Right lung (tissue), 5 donors: ENCODE data around the gene PTPN6. TPM values are rescaled to one million over a fixed set of nuclear protein-coding genes. Genes with fewer than 3 reads are reported as not detected.

Experiments used
- DNase-seq, 2 donors: peaks; one replicate each; pipeline ENCODE4 v3.0.0-alpha.2; 2013
- polyA plus RNA-seq, 5 donors: library from polyadenylated mRNA; unstranded; fragments of 120-200 nt; gene quantifications; one replicate each; pipeline versions ENCODE4 v1.2.1 to v1.2.3, GENCODE V29; 2013; ENCODE audit warnings: inconsistent platforms in 1 of 5, low replicate concordance in 1 of 5; ENCODE audit not compliant: insufficient read length in 5 of 5, insufficient read depth in 1 of 5

Gene PTPN6
- polyA plus RNA-seq, 5 donors: 15.1 to 21.8 (median 19.0) TPM

DNA sequence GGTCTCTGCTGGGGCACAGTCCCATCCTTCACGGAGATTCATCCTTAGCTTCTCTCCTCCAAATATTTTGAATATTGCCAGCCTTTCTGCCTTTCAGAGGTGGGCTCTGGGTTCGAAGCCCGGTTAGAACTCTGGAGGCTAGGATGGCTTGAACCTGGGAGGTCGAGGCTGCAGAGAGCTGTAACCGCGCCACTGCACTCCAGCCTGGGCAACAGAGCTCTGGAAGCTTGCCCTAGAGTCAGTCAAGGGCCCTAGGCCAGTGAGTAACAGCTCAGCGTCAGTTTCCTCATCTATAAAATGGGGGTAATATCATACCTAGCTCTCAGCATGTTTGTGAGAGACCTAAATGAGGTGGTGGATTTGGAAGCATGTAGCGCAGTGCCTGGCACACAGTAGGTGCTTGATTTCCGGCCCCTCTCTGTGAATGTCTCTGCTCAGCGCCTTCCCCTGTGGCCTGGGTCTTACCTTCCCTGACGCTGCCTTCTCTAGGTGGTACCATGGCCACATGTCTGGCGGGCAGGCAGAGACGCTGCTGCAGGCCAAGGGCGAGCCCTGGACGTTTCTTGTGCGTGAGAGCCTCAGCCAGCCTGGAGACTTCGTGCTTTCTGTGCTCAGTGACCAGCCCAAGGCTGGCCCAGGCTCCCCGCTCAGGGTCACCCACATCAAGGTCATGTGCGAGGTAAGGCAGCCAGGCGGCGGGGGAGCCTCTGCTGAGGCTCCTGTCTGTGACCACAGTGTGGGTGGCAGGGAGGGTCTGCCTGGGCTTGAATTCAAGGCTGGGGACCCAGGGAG is 3.4 kb downstream of the PTPN6 start:
- no peak for DNase-seq

DNA sequence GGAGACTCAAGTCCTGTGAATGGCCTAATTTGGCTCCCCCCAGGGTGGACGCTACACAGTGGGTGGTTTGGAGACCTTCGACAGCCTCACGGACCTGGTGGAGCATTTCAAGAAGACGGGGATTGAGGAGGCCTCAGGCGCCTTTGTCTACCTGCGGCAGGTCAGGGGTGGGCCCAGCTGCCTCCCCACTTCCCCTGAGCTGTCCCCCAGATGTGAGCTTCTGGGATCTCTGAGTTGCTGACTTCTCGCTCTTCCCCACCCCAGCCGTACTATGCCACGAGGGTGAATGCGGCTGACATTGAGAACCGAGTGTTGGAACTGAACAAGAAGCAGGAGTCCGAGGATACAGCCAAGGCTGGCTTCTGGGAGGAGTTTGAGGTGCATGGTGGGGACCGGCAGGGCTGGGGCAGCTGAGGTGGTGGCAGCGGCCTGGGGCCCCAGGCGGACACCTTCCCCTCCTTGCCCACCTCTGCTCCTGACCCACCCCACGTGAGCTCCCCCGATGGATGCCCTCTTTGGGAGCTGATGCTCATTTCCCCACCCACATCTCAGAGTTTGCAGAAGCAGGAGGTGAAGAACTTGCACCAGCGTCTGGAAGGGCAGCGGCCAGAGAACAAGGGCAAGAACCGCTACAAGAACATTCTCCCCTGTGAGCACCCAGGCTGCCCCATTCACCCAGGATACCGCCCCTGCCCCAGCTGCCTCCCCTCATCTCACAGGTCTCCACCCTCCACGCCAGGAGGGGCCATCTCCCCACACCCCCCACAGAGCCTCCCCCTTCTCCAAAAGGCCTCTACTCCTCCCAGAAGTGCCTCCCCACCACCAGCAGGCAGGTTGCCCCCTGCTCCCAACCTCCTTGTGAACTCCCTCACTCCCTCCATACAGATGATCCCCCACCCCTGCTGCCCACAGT is 4.2 kb downstream of the PTPN6 start:
- DNase-seq: no peak

DNA sequence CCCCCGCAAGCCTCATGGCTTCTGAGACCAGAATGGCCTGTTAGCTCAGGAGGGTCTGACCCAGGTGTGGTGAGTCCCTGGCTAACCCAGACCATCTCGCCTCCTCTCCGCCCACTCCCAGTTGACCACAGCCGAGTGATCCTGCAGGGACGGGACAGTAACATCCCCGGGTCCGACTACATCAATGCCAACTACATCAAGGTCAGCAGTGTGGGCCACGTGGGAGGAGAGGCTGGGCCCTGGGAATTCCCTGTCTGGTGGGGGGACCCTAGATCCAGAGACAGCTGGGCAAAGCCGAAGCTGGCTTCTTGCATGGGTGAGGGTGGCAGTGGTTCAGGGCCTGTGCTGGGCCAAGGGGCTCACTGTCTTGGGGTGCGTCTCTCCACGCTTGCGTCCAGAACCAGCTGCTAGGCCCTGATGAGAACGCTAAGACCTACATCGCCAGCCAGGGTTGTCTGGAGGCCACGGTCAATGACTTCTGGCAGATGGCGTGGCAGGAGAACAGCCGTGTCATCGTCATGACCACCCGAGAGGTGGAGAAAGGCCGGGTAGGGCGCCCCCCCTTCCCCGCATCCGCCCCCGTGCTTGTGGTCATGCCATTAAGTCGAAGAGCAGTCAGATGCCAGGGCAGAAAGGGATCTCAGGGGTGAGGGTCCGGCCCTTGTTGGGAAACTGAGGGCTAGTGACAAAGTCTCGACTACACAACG is 5.0 kb downstream of the PTPN6 start:
- DNase-seq: no peak

DNA sequence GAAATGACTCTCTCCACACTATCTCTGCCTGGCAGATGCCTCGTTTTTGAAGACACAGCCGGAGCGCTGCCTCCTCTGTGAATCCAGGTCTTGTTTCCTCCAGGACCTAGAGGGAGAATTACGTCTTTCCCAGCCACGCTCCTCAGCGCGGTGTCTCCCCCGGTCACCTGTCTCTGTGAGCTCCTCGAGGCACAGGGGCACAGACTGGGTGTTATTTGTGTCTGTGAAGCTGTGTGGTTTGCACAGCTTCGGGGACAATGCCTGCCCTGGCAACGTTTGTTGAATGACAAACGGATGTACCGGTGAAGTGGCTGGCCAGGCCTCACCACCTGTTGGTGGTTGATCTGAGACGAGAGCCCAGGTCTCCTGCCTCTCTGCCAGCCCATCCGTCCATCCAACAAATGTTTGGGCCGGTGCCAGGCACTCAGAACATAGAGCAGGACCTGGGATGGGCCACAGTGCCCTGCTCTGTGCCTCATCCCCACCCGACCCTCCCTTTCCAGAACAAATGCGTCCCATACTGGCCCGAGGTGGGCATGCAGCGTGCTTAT is 6.1 kb downstream of the PTPN6 start:
- DNase-seq: no peak

DNA sequence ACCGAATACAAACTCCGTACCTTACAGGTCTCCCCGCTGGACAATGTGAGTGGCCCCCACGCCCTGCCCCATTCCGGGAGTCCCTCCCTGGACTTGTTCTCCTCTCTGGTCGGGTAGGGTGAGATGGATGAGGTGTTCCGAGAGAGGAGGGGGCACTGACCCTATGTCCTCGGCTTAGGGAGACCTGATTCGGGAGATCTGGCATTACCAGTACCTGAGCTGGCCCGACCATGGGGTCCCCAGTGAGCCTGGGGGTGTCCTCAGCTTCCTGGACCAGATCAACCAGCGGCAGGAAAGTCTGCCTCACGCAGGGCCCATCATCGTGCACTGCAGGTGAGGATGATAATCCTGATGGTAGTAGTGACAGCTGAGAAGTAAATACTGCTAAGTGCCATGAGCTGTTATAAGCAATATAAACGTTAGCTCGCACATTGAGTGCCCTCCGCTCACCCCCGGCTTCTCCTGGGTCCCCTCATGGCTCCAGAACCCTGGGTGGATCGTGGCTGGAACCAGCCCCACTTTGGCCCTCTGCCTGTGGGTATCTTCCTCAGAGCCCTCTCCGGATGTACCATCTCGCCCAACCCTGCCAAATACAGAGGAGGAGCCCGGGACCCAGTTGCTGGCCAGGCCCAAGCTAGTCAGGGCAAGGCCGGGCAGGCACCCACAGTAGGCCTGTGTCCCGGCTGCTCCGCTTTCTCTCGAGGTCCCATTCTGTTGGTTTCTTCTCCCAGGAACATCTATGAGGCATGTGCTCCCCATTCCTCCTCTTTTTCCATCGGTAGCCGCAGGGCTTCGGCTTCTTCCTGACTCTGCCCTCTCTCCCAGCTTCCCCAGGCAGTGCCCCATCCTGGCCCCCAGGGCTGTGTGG is 6.8 kb downstream of the PTPN6 start:
- DNase-seq: no peak

DNA sequence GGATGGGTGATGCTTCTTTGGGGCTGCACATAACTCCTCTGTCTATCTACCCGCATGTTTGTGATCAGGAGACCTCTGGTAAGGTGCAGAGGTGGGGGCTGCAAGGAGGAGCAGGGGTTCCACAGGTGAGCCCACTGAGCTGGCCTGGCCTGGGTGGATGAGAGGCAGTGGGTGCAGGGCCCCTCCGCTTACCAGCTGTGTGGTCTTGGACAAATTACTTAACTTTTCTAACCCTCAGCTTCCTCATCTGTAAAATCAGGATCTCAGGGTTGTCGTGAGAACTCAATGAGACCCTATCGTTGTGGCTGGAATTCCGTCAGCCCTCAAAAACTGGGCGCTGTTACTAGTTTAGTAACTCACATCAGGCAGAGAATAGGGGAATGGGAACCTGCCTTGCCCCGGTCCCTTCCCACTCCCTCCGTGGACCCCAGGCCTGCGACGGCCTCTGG is 7.5 kb downstream of the PTPN6 start:
- DNase-seq: no peak

DNA sequence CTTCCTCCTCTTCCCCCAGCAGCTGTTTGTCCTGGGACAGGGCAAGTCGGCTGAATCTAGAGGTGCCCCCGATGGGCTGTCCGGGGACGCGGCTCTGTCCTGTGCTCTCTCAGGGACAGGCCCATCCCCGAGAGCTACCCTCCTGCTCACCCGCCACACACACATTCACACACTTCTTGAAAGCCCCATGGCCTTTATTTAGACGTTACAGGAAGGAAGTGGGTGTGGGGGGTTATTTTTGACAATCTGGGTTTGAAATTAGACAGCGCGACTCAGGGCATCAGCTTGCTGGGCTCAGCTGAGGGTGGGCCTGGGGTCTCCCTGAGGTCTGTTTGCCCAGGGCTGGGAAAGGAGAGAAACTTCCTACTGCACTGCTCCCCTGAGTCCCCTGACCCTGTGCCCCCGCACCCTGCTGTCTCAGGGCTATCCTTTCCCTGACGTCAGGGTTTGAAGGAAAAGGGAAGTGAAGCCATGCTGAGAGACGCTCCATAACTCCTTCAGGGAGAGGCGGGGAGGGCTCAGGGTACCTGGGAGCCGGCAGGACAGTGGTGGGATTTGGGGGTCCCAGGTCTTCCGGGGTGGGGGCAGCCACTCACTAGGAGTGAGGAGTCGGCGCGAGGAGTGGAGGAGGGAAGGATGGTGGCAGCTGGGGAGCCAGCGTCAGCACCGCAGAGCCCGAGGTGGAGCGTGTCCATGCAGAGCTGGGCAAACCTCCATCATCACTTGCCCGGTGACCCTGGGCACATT is 8.1 kb downstream of the PTPN6 start:
- no peak for DNase-seq

DNA sequence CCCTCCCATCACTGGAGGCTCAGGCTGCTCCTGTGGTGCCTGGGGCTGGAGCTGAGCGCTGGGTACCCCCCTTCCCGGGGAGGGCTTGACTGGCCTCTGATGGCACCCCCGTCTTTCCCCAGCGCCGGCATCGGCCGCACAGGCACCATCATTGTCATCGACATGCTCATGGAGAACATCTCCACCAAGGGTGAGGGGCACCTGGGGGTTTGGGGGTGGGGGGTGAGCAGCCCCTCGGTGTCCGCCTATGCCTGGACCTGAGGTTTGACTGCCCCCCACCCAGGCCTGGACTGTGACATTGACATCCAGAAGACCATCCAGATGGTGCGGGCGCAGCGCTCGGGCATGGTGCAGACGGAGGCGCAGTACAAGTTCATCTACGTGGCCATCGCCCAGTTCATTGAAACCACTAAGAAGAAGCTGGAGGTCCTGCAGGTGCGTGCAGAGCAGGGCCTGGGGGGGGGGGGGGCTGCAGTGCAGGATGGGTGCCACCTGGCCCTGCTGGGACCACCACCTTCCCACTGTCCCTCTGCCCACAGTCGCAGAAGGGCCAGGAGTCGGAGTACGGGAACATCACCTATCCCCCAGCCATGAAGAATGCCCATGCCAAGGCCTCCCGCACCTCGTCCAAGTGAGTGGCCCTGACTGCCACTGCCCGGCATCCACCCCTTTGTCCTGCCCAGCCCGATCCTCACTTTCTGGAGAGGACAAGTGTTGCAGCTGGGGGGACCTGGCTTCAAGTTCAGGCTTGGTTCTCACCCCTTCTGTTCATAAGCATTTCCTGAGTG is 8.8 kb downstream of the PTPN6 start:
- no peak for DNase-seq

DNA sequence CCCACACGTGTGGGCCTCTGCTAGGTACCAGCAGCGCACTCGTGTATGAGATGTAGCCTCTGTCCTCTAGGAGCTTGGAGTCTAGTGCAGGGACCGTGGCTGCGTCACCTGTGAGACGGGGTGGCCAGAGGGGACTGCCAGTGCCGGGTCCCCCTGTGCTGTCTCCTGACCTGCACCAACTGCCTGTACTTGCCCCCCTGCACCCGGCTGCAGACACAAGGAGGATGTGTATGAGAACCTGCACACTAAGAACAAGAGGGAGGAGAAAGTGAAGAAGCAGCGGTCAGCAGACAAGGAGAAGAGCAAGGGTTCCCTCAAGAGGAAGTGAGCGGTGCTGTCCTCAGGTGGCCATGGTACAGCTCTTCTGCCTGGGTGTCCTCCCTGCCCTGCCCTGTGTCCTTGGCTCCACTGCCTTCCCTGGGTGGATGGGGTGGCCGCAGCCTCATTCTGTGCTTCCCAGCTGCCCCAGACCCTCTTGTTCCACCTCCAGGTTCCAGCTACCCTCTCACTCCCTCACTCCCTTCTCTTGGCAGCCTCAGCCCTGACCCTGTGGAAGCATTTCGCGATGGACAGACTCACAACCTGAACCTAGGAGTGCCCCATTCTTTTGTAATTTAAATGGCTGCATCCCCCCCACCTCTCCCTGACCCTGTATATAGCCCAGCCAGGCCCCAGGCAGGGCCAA is 9.6 kb downstream of the PTPN6 start:
- DNase-seq: no peak

DNA sequence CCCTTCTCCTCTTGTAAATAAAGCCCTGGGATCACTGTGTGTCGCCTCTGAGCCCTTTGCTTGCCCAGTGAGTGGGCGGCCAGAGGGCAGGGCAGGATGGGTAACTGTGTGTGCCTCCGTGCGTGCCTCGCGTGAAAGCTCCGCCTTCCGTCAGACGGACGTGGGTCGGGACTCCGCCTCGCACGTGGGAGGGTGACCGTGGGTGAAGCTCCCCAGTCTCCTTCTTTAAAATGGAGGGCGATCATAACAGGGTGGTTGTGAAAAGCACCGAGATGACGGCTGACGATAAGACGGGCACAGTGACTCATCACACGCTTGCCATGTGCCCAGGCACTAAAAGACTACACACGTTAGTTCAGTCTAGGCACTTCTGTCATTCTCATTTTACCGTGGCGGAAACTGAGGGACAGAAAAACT is 10.1 kb downstream of the PTPN6 start:
- DNase-seq: no peak

DNA sequence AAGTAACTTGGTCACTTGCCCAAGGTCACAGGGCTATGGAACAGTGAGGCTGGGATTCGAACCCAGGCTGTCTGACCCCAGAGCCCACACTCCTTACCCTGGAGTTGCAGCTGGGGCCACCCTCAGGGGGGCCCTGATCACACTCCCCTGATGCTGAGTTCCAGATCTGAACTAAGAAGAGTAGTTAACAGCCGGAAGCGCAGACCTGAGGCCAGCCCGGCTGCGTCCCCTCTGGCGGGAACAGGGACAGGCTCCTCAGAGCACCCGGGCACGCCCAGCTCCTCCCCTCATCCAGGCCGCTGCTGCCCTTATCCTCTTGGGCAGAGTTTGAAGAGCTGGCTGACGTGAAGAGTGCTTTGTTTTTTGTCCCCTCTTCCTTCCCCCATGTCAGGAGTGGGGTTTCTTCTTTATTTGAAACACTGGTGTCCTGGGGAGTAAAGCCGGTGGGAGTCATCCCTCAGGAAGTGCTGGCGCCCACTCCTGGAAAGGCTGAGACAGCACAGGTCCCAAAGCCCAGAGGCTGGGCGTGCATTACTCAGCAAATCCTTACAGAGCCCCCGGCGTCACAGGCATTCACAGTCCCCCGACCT is 10.6 kb downstream of the PTPN6 start:
- DNase-seq: no peak

DNA sequence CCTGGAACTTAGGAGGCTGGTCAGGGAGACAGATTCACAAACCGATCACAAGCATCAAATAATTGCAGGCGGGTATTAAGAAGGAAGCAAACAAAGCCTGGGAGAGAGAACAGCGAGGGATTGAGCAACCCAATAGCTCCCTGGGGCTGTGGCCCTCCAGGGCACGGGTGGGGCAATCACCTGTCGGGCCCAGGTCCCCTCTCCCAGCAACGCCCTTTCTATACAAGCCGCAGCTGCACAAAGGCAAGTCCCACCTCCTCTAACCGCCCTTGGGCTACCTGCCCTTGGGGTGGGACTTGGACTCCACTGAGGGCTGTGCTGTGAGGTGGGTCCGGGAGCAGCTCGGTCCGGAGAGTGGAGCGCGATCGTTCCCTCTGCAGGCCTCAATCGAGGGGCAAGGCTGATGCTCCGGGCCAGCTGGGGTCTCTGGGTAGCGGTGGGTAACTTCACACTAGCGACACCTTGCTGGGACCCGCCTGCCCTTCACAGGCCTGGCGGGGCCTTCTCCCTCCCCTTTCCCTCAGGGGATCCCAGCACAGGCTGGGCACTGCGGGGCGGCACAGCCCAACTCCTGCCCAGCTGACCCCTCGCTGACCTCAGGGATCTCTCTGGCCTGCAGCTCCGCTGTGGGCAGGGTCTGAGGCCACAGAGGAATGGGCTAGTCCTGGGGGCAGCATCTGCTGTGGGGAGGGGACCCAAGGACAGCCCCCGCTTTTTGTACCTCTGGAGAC is 11.3 kb downstream of the PTPN6 start:
- no peak for DNase-seq

DNA sequence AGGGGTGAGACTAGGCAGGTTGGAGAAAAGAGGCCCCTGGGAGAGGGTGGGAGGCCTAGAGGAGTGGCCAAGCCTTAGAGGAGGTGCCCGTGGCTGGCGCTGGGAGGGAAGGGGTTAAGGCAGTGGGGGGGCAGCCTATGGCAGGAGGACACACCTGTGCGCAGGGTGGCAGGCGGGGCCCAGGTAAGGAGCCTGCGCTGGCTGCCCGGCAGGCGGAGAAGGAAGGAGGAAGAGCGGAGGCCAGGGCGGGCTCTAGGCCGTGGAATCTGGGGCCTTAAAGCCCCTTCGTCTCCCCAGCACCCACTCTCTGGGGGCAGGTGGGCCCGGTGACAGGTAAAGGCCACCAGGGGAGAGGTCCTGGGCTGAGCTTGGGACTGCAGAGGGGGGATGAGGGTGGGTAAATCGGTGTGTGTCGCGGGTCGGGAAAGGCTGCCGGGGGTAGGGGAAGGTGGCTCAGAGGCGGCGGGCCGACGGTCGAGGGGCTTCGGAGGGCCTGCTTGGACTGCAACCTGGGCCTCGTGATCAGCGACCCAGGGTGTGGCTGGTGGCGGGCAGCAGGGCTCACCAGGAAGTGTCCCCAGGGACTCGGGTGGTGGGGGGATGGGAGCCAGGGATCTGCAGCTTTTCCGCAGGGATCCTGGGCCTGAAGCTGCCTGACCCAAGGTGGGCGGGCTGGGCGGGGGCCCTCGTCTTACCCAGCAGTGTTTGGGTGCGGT is 12.0 kb downstream of the PTPN6 start:
- DNase-seq: peak; percentile 51 to 62

DNA sequence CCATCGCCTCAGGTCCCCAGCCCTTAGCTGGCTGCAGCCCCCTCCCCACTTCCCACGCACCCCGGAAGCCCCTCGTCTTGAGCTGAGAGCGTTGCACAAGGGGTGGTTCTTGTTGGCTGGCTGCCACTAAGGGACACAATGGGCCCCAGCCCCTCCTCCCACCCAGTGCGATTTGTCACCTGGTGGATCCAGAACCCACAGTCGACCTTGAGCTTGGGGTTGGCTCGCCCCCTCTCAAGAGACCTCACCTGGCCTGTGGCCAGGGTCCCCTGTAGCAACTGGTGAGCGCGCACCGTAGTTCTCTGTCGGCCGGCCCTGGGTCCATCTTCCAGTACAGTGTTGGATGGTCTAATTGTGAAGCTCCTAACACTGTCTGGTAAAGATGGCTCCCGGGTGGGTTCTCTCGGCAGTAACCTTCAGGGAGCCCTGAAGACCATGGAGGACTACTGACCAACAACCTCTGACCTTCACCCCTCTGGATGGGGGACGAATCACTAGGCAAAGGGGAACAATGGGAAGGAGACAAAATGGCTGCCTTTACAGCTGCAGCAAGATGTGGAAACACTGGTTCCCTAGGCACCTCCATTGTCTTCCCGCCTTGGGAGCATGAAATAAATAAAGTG is 12.7 kb downstream of the PTPN6 start:
- DNase-seq: no peak

DNA sequence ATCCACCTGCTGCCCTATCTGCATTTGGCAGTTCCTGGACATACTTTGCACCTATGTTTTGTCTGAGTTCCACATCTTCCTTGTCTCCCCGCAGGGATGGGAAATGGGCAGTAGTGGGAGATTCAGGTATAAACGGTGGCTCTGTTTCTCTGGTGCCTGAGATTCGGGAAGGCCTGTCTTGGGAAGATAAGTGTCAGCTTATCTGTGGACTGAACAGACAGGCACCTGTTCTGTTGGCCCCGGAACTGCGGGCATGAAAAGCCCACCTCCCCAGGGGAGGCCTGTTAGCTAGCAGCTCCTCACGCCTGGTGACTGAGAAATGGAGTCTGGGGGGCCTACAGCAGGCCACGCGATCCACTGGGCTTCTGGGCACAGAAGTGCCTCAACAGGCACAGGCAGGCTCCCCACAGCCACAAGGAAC is 13.5 kb downstream of the PTPN6 start:
- no peak for DNase-seq

DNA sequence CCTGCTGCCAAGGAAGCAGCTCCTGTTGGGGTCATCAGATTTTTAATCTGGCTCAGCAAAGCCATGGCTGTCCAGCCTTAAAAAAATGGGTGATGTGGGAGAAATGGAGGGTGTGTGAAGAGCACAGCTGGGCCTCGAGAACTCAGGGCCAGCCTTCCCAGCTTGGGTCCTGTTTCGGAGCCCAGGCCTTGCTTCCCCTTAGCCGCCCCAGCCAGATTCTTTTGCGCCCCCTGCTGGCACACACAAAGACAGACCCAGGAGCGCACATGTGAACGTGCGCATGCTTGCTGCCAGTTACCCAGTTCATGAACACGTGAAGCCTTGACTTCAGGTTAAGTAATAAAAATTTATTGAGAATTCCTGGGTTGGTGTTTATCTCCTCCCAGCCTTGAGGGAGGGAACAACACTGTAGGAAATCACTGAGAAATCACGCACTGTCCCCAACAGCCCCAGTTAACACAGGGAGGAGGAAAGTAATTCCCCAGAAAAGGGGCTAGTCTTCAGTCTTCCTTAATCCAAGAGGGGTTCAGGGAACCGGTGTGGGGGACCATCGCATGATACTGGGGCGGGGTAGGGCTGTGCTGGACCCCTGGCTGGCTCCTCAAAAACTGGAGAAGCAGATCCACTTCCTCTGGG is 14.0 kb downstream of the PTPN6 start:
- DNase-seq: peak; percentile 79 to 84
